ENCODE measurements around the gene DENND6A. TPM values are rescaled to one million over a fixed set of nuclear protein-coding genes. Genes with fewer than 3 reads are reported as not detected.
"Not testable (repeated sequence)": the region's sequence is repeated elsewhere in the genome, so short reads cannot be mapped to it uniquely, and the experiment has no call there.

Gene DENND6A
- total RNA-seq, 4 donors from 2014 or later, result 17.4 to 26.9 (median 18.8) TPM

DNA sequence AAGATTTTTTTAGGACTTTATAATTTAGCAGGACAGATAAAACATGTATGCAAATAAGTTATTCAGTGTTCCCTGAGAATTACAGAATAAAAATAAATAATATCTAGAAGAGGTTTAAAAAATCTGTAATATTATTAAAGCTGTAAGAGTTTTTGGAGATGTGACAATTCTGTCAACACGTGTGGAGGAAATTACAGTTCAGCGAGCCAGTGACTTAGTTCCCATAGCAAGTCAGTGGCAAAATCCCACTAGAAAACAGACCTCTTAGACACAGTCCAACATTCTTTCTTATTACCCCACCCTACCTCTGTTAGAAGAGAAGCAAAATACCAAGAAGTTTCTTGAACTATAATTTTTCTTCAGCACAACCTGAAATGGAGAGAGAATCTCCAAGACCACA lies 16.2 kb upstream of the DENND6A start:
- no peak for TF ChIP-seq EP300 (IDR thresholded peaks at IDR 0.05)
- no peak for TF ChIP-seq POLR2AphosphoS5 (IDR thresholded peaks at IDR 0.05)
- TF ChIP-seq POLR2A (IDR thresholded peaks at IDR 0.05), result no peak
- TF ChIP-seq, protein P1, sequence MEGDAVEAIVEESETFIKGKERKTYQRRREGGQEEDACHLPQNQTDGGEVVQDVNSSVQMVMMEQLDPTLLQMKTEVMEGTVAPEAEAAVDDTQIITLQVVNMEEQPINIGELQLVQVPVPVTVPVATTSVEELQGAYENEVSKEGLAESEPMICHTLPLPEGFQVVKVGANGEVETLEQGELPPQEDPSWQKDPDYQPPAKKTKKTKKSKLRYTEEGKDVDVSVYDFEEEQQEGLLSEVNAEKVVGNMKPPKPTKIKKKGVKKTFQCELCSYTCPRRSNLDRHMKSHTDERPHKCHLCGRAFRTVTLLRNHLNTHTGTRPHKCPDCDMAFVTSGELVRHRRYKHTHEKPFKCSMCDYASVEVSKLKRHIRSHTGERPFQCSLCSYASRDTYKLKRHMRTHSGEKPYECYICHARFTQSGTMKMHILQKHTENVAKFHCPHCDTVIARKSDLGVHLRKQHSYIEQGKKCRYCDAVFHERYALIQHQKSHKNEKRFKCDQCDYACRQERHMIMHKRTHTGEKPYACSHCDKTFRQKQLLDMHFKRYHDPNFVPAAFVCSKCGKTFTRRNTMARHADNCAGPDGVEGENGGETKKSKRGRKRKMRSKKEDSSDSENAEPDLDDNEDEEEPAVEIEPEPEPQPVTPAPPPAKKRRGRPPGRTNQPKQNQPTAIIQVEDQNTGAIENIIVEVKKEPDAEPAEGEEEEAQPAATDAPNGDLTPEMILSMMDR (IDR thresholded peaks at IDR 0.05), result no peak
- Histone ChIP-seq H3K4me3 (no peak overlapping the region), H3K36me3 (no peaks in the 10 kb centered on the region), H3K9me3 (no peaks in the 10 kb centered on the region), H3K27me3 (no peaks in the 10 kb centered on the region), H3K27ac (peak overlapping the region; percentile 32), H3K4me1 (peaks cover 10% of the 10 kb centered on the region)
- no peak for DNase-seq (ENCODE audit: low spot score in 2 of 2)
- 7% methylated on average over 2 of the region's 2 CpGs for WGBS

DNA sequence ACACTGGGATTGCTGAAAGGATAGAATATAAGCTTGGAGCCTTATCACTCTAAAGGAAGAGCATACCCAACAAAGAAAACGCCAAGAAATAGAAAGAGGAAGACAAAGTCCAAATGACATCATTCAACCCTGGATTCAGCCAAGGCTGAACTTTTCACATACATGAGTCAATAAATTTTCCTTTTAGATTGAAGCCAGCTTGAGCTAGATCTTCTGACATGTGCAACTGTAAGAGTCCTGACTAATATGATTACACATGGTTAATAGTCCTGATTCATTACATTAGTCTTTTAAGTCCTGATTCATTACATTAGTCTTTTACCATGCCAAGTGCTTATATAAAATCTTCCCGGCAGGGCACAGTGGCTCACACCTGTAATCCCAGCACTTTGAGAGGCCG lies 13.6 kb upstream of the DENND6A start:
- no peak for DNase-seq (ENCODE audit: low spot score in 2 of 2)
- Histone ChIP-seq H3K27ac (no peak overlapping the region), H3K9me3 (no peaks in the 10 kb centered on the region), H3K36me3 (no peaks in the 10 kb centered on the region), H3K4me3 (no peak overlapping the region), H3K4me1 (peaks cover 10% of the 10 kb centered on the region), H3K27me3 (no peaks in the 10 kb centered on the region)
- WGBS, result 54% methylated on average over 3 of the region's 3 CpGs
- no peak for TF ChIP-seq POLR2AphosphoS5 (IDR thresholded peaks at IDR 0.05)
- TF ChIP-seq, protein P1 (IDR thresholded peaks at IDR 0.05), result no peak
- no peak for TF ChIP-seq EP300 (IDR thresholded peaks at IDR 0.05)
- TF ChIP-seq POLR2A (IDR thresholded peaks at IDR 0.05), result no peak

DNA sequence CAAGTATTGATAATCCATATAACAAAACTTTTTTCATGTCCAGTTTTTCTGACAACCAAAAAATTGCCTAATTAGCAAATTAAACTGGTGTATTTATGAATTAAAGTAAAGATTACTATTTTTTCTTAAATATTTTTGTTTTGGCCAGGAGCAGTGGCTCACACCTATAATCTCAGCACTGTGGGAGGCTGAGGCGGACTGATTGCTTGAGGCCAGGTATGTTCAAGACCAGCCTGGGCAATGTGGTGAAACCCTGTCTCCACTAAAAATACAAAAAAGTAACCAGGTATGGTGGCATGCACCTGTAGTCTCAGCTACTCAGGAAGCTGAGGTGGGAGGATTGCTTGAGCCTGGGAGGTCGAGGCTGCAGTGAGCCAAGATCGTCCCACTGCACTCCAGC lies 12.5 kb upstream of the DENND6A start:
- H3K4me1 ChIP-seq, result peaks cover 10% of the 10 kb centered on the region
- H3K36me3 ChIP-seq; H3K27me3 ChIP-seq; H3K9me3 ChIP-seq; DNase-seq (ENCODE audit: low spot score in 2 of 2); H3K27ac ChIP-seq; H3K4me3 ChIP-seq: not testable (repeated sequence)
- WGBS, result 96% methylated on average over 3 of the region's 3 CpGs

DNA sequence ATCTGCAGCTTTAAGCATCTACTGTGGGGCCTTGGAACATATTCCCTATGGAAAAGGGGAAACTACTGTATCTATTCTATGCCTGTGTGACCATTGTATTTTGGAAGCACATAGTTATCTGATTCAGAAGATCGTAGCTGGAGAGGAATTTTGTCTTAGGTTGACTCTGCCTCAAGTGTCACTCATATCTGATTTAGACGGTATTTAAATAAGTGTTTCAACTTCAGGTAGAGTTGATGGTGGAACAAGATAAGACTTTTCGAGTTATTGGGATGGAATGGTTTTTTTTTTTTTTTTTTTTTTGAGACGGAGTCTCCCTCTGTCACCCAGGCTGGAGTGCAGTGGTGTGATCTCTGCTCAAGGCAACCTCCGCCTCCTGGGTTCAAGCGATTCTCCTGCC lies 8.9 kb upstream of the DENND6A start:
- no peak overlapping the region for H3K4me3 ChIP-seq
- no peak for DNase-seq (ENCODE audit: low spot score in 2 of 2)
- H3K27me3 ChIP-seq, result no peaks in the 10 kb centered on the region
- TF ChIP-seq EP300 (IDR thresholded peaks at IDR 0.05), result no peak
- no peak for TF ChIP-seq POLR2AphosphoS5 (IDR thresholded peaks at IDR 0.05)
- TF ChIP-seq, protein P1 (IDR thresholded peaks at IDR 0.05), result no peak
- TF ChIP-seq POLR2A (IDR thresholded peaks at IDR 0.05), result no peak
- H3K9me3 ChIP-seq, result no peaks in the 10 kb centered on the region
- peaks cover 5% of the 10 kb centered on the region for H3K4me1 ChIP-seq
- H3K36me3 ChIP-seq, result no peaks in the 10 kb centered on the region
- no peak overlapping the region for H3K27ac ChIP-seq
- 87% methylated on average over 6 of the region's 6 CpGs for WGBS

DNA sequence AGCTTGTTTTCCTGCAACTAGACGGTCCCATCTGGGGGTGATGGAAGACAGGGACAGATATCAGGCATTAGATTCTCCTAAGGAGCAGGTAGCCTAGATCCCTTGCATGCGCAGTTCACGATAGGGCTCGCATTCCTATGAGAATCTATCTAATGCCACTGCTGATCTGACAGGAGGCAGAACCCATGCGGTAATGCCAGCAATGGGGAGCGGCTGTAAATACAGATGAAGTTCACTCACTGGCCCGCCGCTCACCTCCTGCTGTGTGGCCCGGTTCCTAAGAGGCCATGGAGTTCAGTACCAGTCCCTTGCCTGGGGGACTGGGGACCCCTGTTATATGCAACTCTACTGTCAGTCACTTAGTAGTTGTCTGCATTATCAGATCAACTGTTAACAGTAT lies 7.9 kb upstream of the DENND6A start:
- no peaks in the 10 kb centered on the region for H3K9me3 ChIP-seq
- H3K4me3 ChIP-seq, result no peak overlapping the region
- peaks cover 7% of the 10 kb centered on the region for H3K4me1 ChIP-seq
- 87% methylated on average over 8 of the region's 9 CpGs for WGBS
- no peaks in the 10 kb centered on the region for H3K27me3 ChIP-seq
- no peaks in the 10 kb centered on the region for H3K36me3 ChIP-seq
- DNase-seq (ENCODE audit: low spot score in 2 of 2), result no peak
- no peak overlapping the region for H3K27ac ChIP-seq
- TF ChIP-seq POLR2A (IDR thresholded peaks at IDR 0.05), result no peak
- TF ChIP-seq POLR2AphosphoS5 (IDR thresholded peaks at IDR 0.05), result no peak
- TF ChIP-seq, protein P1 (IDR thresholded peaks at IDR 0.05), result no peak
- TF ChIP-seq EP300 (IDR thresholded peaks at IDR 0.05), result no peak

DNA sequence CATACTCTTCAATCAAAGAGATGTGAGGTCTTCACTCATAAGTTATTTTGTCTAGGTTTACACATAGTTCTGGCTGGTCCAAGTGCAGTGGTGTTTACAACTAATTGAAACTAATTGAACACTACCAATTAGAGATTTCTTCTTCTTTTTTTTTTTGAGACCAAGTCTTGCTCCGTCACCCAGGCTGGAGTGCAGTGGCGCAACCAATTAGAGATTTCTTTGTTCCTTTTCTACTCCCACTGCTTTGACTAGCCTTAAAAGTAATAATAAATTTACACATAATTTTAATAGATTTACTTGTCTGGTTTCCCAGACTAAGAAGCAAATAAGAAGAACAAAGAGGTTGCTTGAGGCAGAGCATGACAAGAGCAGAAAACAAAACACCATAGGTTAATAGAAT lies 6.7 kb upstream of the DENND6A start:
- Histone ChIP-seq H3K27me3 (no peaks in the 10 kb centered on the region), H3K27ac (no peak overlapping the region), H3K36me3 (no peaks in the 10 kb centered on the region), H3K4me1 (peaks cover 7% of the 10 kb centered on the region), H3K4me3 (no peak overlapping the region), H3K9me3 (no peaks in the 10 kb centered on the region)
- 91% methylated on average over 2 of the region's 2 CpGs for WGBS
- no peak for DNase-seq (ENCODE audit: low spot score in 2 of 2)
- TF ChIP-seq POLR2A (IDR thresholded peaks at IDR 0.05) (no peak), EP300 (IDR thresholded peaks at IDR 0.05) (no peak), POLR2AphosphoS5 (IDR thresholded peaks at IDR 0.05) (no peak)
- TF ChIP-seq, protein P1 (IDR thresholded peaks at IDR 0.05), result no peak
